SK-N-SH (cell line): Measurements from ENCODE around the gene VPS25. TPM values are rescaled to one million over a fixed set of nuclear protein-coding genes. Genes with fewer than 3 reads are reported as not detected.

Experiments used
- CTCF ChIA-PET: fragments of 300-600, 350-600 bp; formaldehyde crosslinking; extraction: SDS; loops from one replicate; lab custom pipeline; 2021; lab: Yijun Ruan, JAX
- POLR2A ChIA-PET: fragments of 350-600 bp; sonication (Branson Sonifier 250); formaldehyde crosslinking; extraction: SDS; loops from one replicate; lab custom pipeline; 2020; ENCODE audit warnings: antibody characterized with exemption, inconsistent platforms; lab: Yijun Ruan, JAX
- DNase-seq: peaks from one replicate; pipeline ENCODE4 v3.0.0; 2012
- H2AFZ ChIP-seq: fragments of 200-600 bp; sonication (generic); 2 replicates; pipeline ENCODE4 v1.8.1; 2016; ENCODE audit warnings: antibody characterized with exemption, mild to moderate bottlenecking, low read depth
- H3F3A ChIP-seq: fragments of 200-600 bp; sonication (generic); replicated peaks from 2 replicates; pipeline ENCODE3; 2016; ENCODE audit warnings: antibody characterized with exemption, mild to moderate bottlenecking; ENCODE audit not compliant: insufficient read depth
- H3K27ac ChIP-seq, 2 experiments: fragments of 200-500 bp in 1 of 2; fragments of 200-600 bp in 1 of 2; sonication (Bioruptor generic) in 1 of 2; sonication (generic), shearing (Covaris generic) in 1 of 2; 2 replicates each; pipeline versions ENCODE4 v1.5.1 to v1.6.1; 2014 to 2016; ENCODE audit warnings: low read depth in 2 of 2, inconsistent platforms in 1 of 2, low read length in 1 of 2, mild to moderate bottlenecking in 1 of 2, mixed read lengths in 1 of 2
- H3K27me3 ChIP-seq: fragments of 200-600 bp; sonication (generic), shearing (Covaris generic); 2 replicates; pipeline ENCODE4 v1.6.1; 2016; ENCODE audit warnings: mixed run types; ENCODE audit not compliant: insufficient read depth
- H3K36me3 ChIP-seq, 2 experiments: fragments of 200-500 bp in 1 of 2; fragments of 200-600 bp in 1 of 2; sonication (Bioruptor generic) in 1 of 2; sonication (generic) in 1 of 2; replicated peaks in 1 of 2; 2 replicates each; pipeline versions ENCODE3 to v1.5.1; 2014 to 2016; ENCODE audit warnings: low read length in 1 of 2, mild to moderate bottlenecking in 1 of 2; ENCODE audit not compliant: insufficient read depth in 2 of 2, control insufficient read depth in 1 of 2
- H3K4me1 ChIP-seq, 2 experiments: fragments of 200-500 bp in 1 of 2; fragments of 200-600 bp in 1 of 2; sonication (Bioruptor generic) in 1 of 2; sonication (generic), shearing (Covaris generic) in 1 of 2; 2 replicates each; pipeline versions ENCODE4 v1.5.1 to v1.6.1; 2014 to 2016; ENCODE audit warnings: low read depth in 1 of 2, low read length in 1 of 2, mixed run types in 1 of 2; ENCODE audit not compliant: insufficient read depth in 2 of 2, control insufficient read depth in 1 of 2
- H3K4me2 ChIP-seq: fragments of 200-600 bp; sonication (generic), shearing (Covaris generic); 2 replicates; pipeline ENCODE4 v1.6.1; 2017; ENCODE audit warnings: mixed run types
- H3K4me3 ChIP-seq, 2 experiments: fragments of 200-500 bp in 1 of 2; fragments of 200-600 bp in 1 of 2; sonication (Bioruptor generic) in 1 of 2; sonication (generic), shearing (Covaris generic) in 1 of 2; 2 replicates each; pipeline versions ENCODE4 v1.5.1 to v1.8.1; 2014 to 2016; ENCODE audit warnings: low read depth in 2 of 2, inconsistent platforms in 1 of 2, low read length in 1 of 2, mild to moderate bottlenecking in 1 of 2, mixed read lengths in 1 of 2, moderate library complexity in 1 of 2
- H3K79me2 ChIP-seq: fragments of 200-600 bp; sonication (generic); 2 replicates; pipeline ENCODE4 v1.8.1; 2017; ENCODE audit warnings: mild to moderate bottlenecking; ENCODE audit not compliant: insufficient read depth
- H3K9ac ChIP-seq: fragments of 200-600 bp; sonication (generic); 2 replicates; pipeline ENCODE4 v1.6.1; 2017; ENCODE audit warnings: mixed run types
- H3K9me2 ChIP-seq: fragments of 200-600 bp; sonication (generic); 2 replicates; pipeline ENCODE4 v1.6.1; 2017; ENCODE audit warnings: mixed run types
- H3K9me3 ChIP-seq: fragments of 200-600 bp; sonication (generic); 2 replicates; pipeline ENCODE4 v1.6.1; 2017; ENCODE audit warnings: mixed run types, mild to moderate bottlenecking, moderate library complexity
- H4K20me1 ChIP-seq: fragments of 200-600 bp; sonication (generic); 2 replicates; pipeline ENCODE4 v1.6.1; 2017; ENCODE audit warnings: mild to moderate bottlenecking, mixed run types; ENCODE audit not compliant: insufficient read depth
- ELF1 ChIP-seq: IDR thresholded peaks from 2 replicates; pipeline ENCODE4 v1.4.0; 2012
- FOSL2 ChIP-seq: IDR thresholded peaks from 2 replicates; pipeline ENCODE4 v1.4.0; 2012; ENCODE audit warnings: low read depth, mild to moderate bottlenecking, moderate library complexity, borderline replicate concordance
- FOXM1 ChIP-seq: IDR thresholded peaks from 2 replicates; pipeline ENCODE4 v1.4.0; 2012; ENCODE audit warnings: low read depth, mild to moderate bottlenecking
- GATA2 ChIP-seq: sonication (generic); formaldehyde crosslinking; IDR thresholded peaks from 2 replicates; pipeline ENCODE4 v1.5.0; 2020; ENCODE audit warnings: mild to moderate bottlenecking, missing genetic modification reagents
- MAX ChIP-seq: IDR thresholded peaks from 2 replicates; pipeline ENCODE4 v1.4.0; 2012; ENCODE audit warnings: low read depth
- MXI1 ChIP-seq: IDR thresholded peaks from 2 replicates; pipeline ENCODE4 v1.6.1; 2012; ENCODE audit warnings: mild to moderate bottlenecking, low read depth, low read length, improper control_type of control experiment
- NRF1 ChIP-seq: IDR thresholded peaks from 2 replicates; pipeline ENCODE4 v1.6.1; 2012; ENCODE audit warnings: low read depth, mild to moderate bottlenecking, low read length
- SIN3A ChIP-seq: IDR thresholded peaks from 2 replicates; pipeline ENCODE4 v1.6.1; 2012; ENCODE audit warnings: low read depth, mild to moderate bottlenecking, low read length, moderate library complexity, borderline replicate concordance
- SMC3 ChIP-seq: IDR thresholded peaks from 2 replicates; pipeline ENCODE4 v1.6.1; 2012; ENCODE audit warnings: low read depth, low read length, improper control_type of control experiment
- TEAD4 ChIP-seq: IDR thresholded peaks from 2 replicates; pipeline ENCODE4 v1.4.0; 2012; ENCODE audit warnings: mild to moderate bottlenecking, borderline replicate concordance; ENCODE audit not compliant: insufficient read depth
- USF1 ChIP-seq: IDR thresholded peaks from 2 replicates; pipeline ENCODE4 v1.4.0; 2012; ENCODE audit warnings: low read depth, borderline replicate concordance
- USF2 ChIP-seq: fragments of 150-350 bp; IDR thresholded peaks from 2 replicates; pipeline ENCODE4 v1.6.1; 2017; ENCODE audit warnings: antibody characterized with exemption, low read length, low read depth, borderline replicate concordance
- ZBTB33 ChIP-seq: IDR thresholded peaks from 2 replicates; pipeline ENCODE4 v1.4.0; 2012; ENCODE audit warnings: low read depth, borderline replicate concordance
- WGBS: methylation state at CpG from one replicate; pipeline ENCODE4 v1.1.6; 2017; ENCODE audit warnings: low lambda C conversion rate; 5-methylcytosine and 5-hydroxymethylcytosine counted together
- polyA plus RNA-seq, 3 experiments: library from polyadenylated mRNA; depleted of rRNA; stranded (reverse); fragments of >200 nt; gene quantifications; 2 replicates each; pipeline ENCODE4 v1.2.3, GENCODE V29; 2012

Gene VPS25
- polyA plus RNA-seq, 1 of the 3 experiments (the other 2 are of a cell fraction): 127 TPM

GRCh38 chr17:42783791-42784138 is 10.5 kb downstream of the VPS25 start:
- Histone ChIP-seq H3K27ac (peak overlapping the region in 1 of 2 experiments; percentile 58; a peak in 1 of 4 replicates), H3K9ac (no peak overlapping the region), H3K4me3 (no peak overlapping the region; a peak in 1 of 4 replicates), H3K27me3 (no peaks in the 10 kb centered on the region), H3K9me2 (no peaks in the 10 kb centered on the region), H3K36me3 (peaks cover 10 to 15% of the 10 kb centered on the region in 2 experiments), H2AFZ (no peak overlapping the region), H3K4me2 (peak overlapping the region; percentile 98), H3K9me3 (no peaks in the 10 kb centered on the region), H3K79me2 (peaks cover 49% of the 10 kb centered on the region), H4K20me1 (no peaks in the 10 kb centered on the region), H3F3A (peaks cover 4% of the 10 kb centered on the region), H3K4me1 (peaks cover 14% of the 10 kb centered on the region in 2 experiments; a peak in 3 of 4 replicates)
- DNase-seq: no peak
- ChIA-PET CTCF (no interaction called here), POLR2A (no interaction called here)
- no peak for TF ChIP-seq MXI1
- TF ChIP-seq USF1: no peak
- no peak for TF ChIP-seq USF2
- TF ChIP-seq ZBTB33: no peak
- TF ChIP-seq SMC3: no peak
- TF ChIP-seq NRF1: no peak
- TF ChIP-seq FOSL2: no peak
- TF ChIP-seq MAX: no peak
- no peak for TF ChIP-seq FOXM1
- no peak for TF ChIP-seq GATA2 (CRISPR knock-in tag)
- TF ChIP-seq ELF1: no peak
- 82% methylated on average over 22 of the region's 22 CpGs for whole genome bisulfite sequencing

GRCh38 chr17:42784409-42784808 is 11.2 kb downstream of the VPS25 start:
- no peaks in the 10 kb centered on the region for H4K20me1 ChIP-seq
- no peak overlapping the region for H3K4me3 ChIP-seq
- 0 out of 4 replicates have a peak overlapping the region, but pooled peaks of 1 of the 2 experiments have one; percentile 58 for H3K27ac ChIP-seq
- H3K79me2 ChIP-seq: peaks cover 49% of the 10 kb centered on the region
- peak overlapping the region; percentile 98; the same call in 1 of the 2 replicates for H3K4me2 ChIP-seq
- H3K27me3 ChIP-seq: no peaks in the 10 kb centered on the region
- peaks cover 9% of the 10 kb centered on the region for H3F3A ChIP-seq
- H3K4me1 ChIP-seq: peaks cover 14% of the 10 kb centered on the region in 2 experiments; a peak in 3 of 4 replicates
- WGBS: 88% methylated on average over 25 of the region's 25 CpGs
- no peak for DNase-seq
- TF ChIP-seq ZBTB33: no peak
- no peak for TF ChIP-seq NRF1
- no peak for TF ChIP-seq SIN3A
- no peak for TF ChIP-seq TEAD4
- no peak overlapping the region for H2AFZ ChIP-seq
- H3K9me2 ChIP-seq: no peaks in the 10 kb centered on the region
- no peaks in the 10 kb centered on the region for H3K9me3 ChIP-seq
- no peak overlapping the region for H3K9ac ChIP-seq
- H3K36me3 ChIP-seq: peaks cover 7 to 9% of the 10 kb centered on the region in 2 experiments
- POLR2A ChIA-PET: no interaction called here
- CTCF ChIA-PET: no interaction called here
